SK-N-SH (cell line): ENCODE results near the gene TMC1.

Experiments
- GABPA ChIP-seq: IDR thresholded peaks from 2 replicates; pipeline ENCODE4 v1.4.0; 2012; ENCODE audit warnings: low read depth, mild to moderate bottlenecking
- SIN3A ChIP-seq: IDR thresholded peaks from 2 replicates; pipeline ENCODE4 v1.6.1; 2012; ENCODE audit warnings: low read depth, mild to moderate bottlenecking, low read length, moderate library complexity, borderline replicate concordance
- TAF1 ChIP-seq: IDR thresholded peaks from 2 replicates; pipeline ENCODE4 v1.6.1; 2012; ENCODE audit warnings: low read depth, mild to moderate bottlenecking, low read length, moderate library complexity, borderline replicate concordance
- TEAD4 ChIP-seq: IDR thresholded peaks from 2 replicates; pipeline ENCODE4 v1.4.0; 2012; ENCODE audit warnings: mild to moderate bottlenecking, borderline replicate concordance; ENCODE audit not compliant: insufficient read depth
- TF ChIP-seq, protein P1 (sequence below): IDR thresholded peaks from 2 replicates; pipeline ENCODE4 v1.4.0; 2012; ENCODE audit warnings: low read depth
- TF ChIP-seq, protein P2 (sequence below): fragments of 200-600 bp; sonication (generic); IDR thresholded peaks from 2 replicates; pipeline ENCODE4 v1.6.1; 2017; ENCODE audit warnings: antibody characterized with exemption, mild to moderate bottlenecking, moderate library complexity

DNA sequence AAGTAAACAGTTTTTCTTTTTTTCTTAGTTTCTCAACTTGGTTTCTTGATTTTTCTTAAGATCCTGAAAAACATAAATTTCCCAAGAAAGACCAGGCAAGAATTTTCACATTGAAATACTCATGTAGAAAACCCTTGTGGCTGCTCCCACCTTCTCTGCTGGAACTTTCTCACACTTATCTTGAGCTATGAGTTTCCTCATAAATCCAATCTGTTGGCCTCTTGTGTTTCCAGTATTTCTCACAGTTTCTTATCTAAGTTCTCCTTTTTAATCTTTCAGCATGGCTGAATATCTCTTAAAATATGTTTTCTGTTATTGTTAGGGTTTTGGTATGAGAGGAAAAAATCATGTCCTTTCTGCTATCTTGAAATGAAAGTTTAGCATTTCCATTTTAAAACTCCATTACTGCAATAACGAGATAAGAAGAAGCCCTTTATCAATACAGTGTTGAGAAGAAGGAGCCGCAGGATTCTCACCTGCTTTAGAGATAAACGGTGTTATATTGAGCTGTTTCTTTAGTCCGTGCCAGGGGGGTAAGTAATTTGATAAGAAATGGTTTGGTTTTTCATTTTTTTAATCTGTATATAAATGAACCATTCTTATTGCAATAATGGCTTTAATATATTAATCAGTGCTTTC lies 342.2 kb downstream of the TMC1 start:
- TF ChIP-seq, protein P1, sequence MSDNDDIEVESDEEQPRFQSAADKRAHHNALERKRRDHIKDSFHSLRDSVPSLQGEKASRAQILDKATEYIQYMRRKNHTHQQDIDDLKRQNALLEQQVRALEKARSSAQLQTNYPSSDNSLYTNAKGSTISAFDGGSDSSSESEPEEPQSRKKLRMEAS = no peak
- TF ChIP-seq, protein P2, sequence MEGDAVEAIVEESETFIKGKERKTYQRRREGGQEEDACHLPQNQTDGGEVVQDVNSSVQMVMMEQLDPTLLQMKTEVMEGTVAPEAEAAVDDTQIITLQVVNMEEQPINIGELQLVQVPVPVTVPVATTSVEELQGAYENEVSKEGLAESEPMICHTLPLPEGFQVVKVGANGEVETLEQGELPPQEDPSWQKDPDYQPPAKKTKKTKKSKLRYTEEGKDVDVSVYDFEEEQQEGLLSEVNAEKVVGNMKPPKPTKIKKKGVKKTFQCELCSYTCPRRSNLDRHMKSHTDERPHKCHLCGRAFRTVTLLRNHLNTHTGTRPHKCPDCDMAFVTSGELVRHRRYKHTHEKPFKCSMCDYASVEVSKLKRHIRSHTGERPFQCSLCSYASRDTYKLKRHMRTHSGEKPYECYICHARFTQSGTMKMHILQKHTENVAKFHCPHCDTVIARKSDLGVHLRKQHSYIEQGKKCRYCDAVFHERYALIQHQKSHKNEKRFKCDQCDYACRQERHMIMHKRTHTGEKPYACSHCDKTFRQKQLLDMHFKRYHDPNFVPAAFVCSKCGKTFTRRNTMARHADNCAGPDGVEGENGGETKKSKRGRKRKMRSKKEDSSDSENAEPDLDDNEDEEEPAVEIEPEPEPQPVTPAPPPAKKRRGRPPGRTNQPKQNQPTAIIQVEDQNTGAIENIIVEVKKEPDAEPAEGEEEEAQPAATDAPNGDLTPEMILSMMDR = no peak
- TF ChIP-seq SIN3A (no peak), TAF1 (no peak), GABPA (no peak), TEAD4 (no peak)
